ENCODE results near the gene TMPRSS4. TPM values are rescaled to one million over a fixed set of nuclear protein-coding genes. Genes with fewer than 3 reads are reported as not detected.

TMPRSS4 gene
- total and polyA plus RNA-seq, 2 experiments from 2014 or later = 0.10 to 0.58 TPM

DNA sequence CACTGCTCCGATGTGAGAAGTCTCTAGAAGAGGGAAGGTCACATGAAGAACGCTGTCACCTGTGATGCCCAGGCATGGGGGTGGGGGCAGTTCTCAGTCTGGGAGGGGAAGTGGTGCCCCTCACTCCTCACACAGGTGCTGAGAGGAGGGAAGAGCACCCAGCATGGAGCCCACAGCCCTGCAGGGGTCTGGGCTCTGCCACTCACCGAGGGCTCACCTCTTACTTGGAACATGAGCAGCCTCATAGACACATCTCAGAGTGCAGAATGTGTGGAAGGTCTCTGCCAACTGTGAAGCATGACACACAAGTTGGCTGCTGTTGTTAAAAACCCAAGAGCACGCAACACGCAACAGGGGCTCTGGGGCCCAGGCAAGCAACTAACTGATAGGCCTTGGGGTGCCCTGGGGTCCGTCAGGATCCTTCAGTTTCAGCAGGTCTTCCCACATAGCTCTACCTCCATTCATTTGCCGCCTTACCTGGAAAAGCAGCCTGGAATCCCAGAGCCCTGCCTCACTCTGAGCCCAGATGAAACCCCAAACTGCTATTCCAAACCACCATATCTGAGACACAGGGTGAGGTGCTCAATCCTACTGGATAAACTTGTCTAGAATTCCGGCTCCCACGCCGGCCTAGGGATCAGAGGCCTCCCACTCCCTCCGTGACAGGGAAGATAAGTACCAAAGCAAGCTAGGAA, 17.5 kb upstream of the TMPRSS4 start (continued):
- TF ChIP-seq, protein P1, sequence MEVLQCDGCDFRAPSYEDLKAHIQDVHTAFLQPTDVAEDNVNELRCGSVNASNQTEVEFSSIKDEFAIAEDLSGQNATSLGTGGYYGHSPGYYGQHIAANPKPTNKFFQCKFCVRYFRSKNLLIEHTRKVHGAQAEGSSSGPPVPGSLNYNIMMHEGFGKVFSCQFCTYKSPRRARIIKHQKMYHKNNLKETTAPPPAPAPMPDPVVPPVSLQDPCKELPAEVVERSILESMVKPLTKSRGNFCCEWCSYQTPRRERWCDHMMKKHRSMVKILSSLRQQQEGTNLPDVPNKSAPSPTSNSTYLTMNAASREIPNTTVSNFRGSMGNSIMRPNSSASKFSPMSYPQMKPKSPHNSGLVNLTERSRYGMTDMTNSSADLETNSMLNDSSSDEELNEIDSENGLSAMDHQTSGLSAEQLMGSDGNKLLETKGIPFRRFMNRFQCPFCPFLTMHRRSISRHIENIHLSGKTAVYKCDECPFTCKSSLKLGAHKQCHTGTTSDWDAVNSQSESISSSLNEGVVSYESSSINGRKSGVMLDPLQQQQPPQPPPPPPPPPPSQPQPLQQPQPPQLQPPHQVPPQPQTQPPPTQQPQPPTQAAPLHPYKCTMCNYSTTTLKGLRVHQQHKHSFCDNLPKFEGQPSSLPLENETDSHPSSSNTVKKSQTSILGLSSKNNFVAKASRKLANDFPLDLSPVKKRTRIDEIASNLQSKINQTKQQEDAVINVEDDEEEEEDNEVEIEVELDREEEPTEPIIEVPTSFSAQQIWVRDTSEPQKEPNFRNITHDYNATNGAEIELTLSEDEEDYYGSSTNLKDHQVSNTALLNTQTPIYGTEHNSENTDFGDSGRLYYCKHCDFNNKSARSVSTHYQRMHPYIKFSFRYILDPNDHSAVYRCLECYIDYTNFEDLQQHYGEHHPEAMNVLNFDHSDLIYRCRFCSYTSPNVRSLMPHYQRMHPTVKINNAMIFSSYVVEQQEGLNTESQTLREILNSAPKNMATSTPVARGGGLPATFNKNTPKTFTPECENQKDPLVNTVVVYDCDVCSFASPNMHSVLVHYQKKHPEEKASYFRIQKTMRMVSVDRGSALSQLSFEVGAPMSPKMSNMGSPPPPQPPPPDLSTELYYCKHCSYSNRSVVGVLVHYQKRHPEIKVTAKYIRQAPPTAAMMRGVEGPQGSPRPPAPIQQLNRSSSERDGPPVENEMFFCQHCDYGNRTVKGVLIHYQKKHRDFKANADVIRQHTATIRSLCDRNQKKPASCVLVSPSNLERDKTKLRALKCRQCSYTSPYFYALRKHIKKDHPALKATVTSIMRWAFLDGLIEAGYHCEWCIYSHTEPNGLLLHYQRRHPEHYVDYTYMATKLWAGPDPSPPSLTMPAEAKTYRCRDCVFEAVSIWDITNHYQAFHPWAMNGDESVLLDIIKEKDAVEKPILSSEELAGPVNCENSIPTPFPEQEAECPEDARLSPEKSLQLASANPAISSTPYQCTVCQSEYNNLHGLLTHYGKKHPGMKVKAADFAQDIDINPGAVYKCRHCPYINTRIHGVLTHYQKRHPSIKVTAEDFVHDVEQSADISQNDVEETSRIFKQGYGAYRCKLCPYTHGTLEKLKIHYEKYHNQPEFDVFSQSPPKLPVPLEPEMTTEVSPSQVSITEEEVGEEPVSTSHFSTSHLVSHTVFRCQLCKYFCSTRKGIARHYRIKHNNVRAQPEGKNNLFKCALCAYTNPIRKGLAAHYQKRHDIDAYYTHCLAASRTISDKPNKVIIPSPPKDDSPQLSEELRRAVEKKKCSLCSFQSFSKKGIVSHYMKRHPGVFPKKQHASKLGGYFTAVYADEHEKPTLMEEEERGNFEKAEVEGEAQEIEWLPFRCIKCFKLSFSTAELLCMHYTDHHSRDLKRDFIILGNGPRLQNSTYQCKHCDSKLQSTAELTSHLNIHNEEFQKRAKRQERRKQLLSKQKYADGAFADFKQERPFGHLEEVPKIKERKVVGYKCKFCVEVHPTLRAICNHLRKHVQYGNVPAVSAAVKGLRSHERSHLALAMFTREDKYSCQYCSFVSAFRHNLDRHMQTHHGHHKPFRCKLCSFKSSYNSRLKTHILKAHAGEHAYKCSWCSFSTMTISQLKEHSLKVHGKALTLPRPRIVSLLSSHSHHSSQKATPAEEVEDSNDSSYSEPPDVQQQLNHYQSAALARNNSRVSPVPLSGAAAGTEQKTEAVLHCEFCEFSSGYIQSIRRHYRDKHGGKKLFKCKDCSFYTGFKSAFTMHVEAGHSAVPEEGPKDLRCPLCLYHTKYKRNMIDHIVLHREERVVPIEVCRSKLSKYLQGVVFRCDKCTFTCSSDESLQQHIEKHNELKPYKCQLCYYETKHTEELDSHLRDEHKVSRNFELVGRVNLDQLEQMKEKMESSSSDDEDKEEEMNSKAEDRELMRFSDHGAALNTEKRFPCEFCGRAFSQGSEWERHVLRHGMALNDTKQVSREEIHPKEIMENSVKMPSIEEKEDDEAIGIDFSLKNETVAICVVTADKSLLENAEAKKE (CRISPR knock-in tag; IDR thresholded peaks at IDR 0.05) = no peak
- no peak for TF ChIP-seq STAT1 (IDR thresholded peaks at IDR 0.05; ENCODE audit: unreplicated experiment)
- no peak for TF ChIP-seq POLR2AphosphoS5 (IDR thresholded peaks at IDR 0.05; ENCODE audit: low read depth)

GRCh38 chr11:118060081-118060661, 16.7 kb upstream of the TMPRSS4 start:
- H3K27ac ChIP-seq (ENCODE audit: low read depth) = no peak overlapping the region
- H4K20me1 ChIP-seq (replicated peaks; ENCODE audit: insufficient read depth) = no peaks in the 10 kb centered on the region
- H3K4me3 ChIP-seq = no peak overlapping the region
- no peak overlapping the region for H2AFZ ChIP-seq
- H3K4me3 Mint-ChIP-seq = no peak overlapping the region
- H3K36me3 Mint-ChIP-seq (ENCODE audit: low read depth) = no peaks in the 10 kb centered on the region
- peaks cover 14% of the 10 kb centered on the region for H3K27me3 Mint-ChIP-seq (ENCODE audit: insufficient read depth, low read depth, poor library complexity)
- no peak overlapping the region for H3K4me2 ChIP-seq
- H3K9me3 Mint-ChIP-seq = no peaks in the 10 kb centered on the region; the same call in 2 of the 3 replicates
- H3K4me1 Mint-ChIP-seq = peaks cover 5% of the 10 kb centered on the region
- 0 out of 2 replicates have a peak, but pooled peaks cover 4% of the 10 kb centered on the region for H3K9me2 ChIP-seq (ENCODE audit: insufficient read depth)
- H3K79me2 ChIP-seq (replicated peaks; ENCODE audit: insufficient read depth) = no peaks in the 10 kb centered on the region
- no peaks in the 10 kb centered on the region for H3K4me1 ChIP-seq (ENCODE audit: insufficient read depth)
- no peaks in the 10 kb centered on the region for H3K36me3 ChIP-seq (ENCODE audit: insufficient read depth)
- no peaks in the 10 kb centered on the region for H3F3A ChIP-seq (replicated peaks; ENCODE audit: low read depth)
- ATAC-seq (no peak), DNase-seq (ENCODE audit: low spot score) (no peak)
- H3K27me3 ChIP-seq (ENCODE audit: insufficient read depth) = no peaks in the 10 kb centered on the region
- H3K27ac Mint-ChIP-seq = no peak overlapping the region; the same call in 1 of the 2 replicates
- TF ChIP-seq ZNF331 (CRISPR knock-in tag; IDR thresholded peaks at IDR 0.05; ENCODE audit: low read depth) (no peak), NANOG (IDR thresholded peaks at IDR 0.05; ENCODE audit: borderline replicate concordance) (no peak), JUNB (IDR thresholded peaks at IDR 0.05; ENCODE audit: unreplicated experiment) (no peak), POLR2AphosphoS5 (IDR thresholded peaks at IDR 0.05; ENCODE audit: low read depth) (no peak), EZH2 (IDR thresholded peaks at IDR 0.05; ENCODE audit: low read depth, unreplicated experiment) (no peak), REST (IDR thresholded peaks at IDR 0.05; ENCODE audit: unreplicated experiment) (no peak)
- TF ChIP-seq, protein P2, sequence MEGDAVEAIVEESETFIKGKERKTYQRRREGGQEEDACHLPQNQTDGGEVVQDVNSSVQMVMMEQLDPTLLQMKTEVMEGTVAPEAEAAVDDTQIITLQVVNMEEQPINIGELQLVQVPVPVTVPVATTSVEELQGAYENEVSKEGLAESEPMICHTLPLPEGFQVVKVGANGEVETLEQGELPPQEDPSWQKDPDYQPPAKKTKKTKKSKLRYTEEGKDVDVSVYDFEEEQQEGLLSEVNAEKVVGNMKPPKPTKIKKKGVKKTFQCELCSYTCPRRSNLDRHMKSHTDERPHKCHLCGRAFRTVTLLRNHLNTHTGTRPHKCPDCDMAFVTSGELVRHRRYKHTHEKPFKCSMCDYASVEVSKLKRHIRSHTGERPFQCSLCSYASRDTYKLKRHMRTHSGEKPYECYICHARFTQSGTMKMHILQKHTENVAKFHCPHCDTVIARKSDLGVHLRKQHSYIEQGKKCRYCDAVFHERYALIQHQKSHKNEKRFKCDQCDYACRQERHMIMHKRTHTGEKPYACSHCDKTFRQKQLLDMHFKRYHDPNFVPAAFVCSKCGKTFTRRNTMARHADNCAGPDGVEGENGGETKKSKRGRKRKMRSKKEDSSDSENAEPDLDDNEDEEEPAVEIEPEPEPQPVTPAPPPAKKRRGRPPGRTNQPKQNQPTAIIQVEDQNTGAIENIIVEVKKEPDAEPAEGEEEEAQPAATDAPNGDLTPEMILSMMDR (conservative IDR thresholded peaks at IDR 0.05; ENCODE audit: low read depth in 2 of 2) = no peak
